T-helper 1 cell treated with Interleukin-12 subunit alpha and Interleukin-12 subunit beta and Interleukin-4 antibody, amounts not matched to agents 30 ng/mL and 1 ng/mL, for 36 hours (primary cell): ENCODE data around the gene DIP2A. TPM values are rescaled to one million over a fixed set of nuclear protein-coding genes. Genes with fewer than 3 reads are reported as not detected.

Experiments used
- intact Hi-C: fragments of 100-400 bp; cut with micrococcal nuclease; formaldehyde crosslinking; loops from one replicate; pipeline ENCODE4 v1.15.1; 2024
- total RNA-seq: library from RNA; stranded (reverse); gene quantifications from 2 replicates; pipeline ENCODE4 v1.2.3, GENCODE V29; 2022

Gene DIP2A, protein sequence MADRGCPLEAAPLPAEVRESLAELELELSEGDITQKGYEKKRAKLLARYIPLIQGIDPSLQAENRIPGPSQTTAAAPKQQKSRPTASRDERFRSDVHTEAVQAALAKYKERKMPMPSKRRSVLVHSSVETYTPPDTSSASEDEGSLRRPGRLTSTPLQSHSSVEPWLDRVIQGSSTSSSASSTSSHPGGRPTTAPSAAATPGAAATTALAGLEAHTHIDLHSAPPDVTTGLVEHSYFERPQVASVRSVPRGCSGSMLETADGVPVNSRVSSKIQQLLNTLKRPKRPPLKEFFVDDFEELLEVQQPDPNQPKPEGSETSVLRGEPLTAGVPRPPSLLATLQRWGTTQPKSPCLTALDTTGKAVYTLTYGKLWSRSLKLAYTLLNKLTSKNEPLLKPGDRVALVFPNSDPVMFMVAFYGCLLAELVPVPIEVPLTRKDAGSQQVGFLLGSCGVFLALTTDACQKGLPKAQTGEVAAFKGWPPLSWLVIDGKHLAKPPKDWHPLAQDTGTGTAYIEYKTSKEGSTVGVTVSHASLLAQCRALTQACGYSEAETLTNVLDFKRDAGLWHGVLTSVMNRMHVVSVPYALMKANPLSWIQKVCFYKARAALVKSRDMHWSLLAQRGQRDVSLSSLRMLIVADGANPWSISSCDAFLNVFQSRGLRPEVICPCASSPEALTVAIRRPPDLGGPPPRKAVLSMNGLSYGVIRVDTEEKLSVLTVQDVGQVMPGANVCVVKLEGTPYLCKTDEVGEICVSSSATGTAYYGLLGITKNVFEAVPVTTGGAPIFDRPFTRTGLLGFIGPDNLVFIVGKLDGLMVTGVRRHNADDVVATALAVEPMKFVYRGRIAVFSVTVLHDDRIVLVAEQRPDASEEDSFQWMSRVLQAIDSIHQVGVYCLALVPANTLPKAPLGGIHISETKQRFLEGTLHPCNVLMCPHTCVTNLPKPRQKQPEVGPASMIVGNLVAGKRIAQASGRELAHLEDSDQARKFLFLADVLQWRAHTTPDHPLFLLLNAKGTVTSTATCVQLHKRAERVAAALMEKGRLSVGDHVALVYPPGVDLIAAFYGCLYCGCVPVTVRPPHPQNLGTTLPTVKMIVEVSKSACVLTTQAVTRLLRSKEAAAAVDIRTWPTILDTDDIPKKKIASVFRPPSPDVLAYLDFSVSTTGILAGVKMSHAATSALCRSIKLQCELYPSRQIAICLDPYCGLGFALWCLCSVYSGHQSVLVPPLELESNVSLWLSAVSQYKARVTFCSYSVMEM (N-terminal part only)
- total RNA-seq = 54.9 and 56.7 TPM in 2 replicates

DNA sequence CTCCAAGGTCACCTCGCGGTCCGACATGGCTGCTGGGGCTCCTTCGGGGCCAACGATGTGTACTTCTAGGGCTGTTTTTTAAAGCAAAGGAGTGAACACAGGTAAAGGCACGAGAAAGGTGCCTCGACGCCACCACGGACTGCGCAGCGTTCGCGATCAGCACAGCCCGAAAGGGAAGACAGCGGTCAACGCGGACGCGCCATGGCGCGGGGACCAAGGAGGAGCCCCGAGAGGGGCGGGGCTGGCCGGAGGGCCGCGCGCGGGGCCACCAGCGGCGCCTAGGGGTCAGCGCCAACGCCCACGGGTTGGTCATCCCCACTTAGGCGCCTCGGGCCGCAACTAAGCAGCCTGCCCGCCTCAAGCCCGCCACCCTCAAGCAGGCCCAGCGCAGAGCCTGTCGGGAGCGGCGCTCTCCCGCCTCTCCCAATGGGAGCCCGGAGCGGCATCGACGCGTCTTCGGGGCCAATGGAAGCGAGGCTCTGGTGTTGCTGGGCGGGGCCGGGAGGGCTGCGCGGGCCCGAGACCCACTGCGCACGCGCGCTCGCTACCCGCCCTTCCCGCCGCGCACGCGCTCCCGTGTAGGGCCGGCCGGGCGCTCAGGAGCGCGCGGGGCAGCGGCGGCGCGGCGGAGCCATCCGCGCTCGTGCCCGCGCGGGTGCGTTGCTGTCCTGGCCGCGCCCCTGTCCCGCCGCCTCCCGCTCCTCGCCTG, at the start of gene DIP2A:
Gene DIP2A (plus strand): TSS at position 577 of the 709 bp plus-strand sequence. CDS start 241 bp downstream, outside the sequence.
- intact Hi-C loops = loop anchor here (1.0 to 10.0 kb wide), 8 partner anchors 89 to 314 kb away; partner anchors contain the start of genes C21orf58, PRMT2 and YBEY

DNA sequence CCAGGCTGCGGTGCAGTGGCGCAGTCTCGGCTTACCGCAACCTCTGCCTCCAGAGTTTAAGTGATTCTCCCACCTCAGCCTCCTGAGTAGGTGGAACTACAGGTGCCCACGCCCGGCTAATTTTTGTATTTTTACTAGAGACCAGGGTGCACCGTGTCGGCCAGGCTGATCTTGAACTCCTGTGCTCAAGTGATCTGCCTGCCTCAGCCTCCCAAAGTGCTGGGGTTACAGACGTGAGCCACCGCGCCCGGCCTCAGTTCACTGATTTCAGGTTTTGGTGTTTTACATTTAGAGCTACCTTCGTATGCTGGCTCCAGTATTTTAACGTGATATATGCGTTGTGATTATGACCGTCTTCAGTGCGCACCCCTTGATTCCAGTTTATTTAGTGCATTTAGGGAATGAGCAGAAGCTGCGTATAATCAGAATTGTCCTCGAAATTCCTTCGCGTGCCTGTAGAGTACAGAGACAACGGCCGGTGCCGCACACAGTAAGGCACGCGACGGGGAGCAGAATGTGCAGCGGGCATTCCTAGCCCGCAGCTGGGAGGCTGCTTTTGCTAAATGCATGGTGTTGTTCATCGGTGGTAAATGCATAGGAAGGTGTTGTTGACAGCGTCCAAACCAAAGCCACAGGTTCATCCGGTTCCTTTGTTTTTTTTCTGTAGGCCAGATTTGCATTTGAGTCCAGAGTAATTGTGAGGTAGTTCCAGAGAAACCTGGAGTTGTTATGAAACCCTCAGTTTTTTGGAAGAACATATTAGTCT, 48.9 kb upstream of the DIP2A start:
- intact Hi-C loops = no loop called here

- intact Hi-C loops = no loop called here
These were observed 48.2 kb upstream of the DIP2A start for GRCh38 chr21:46410516-46410915.

- intact Hi-C loops = no loop called here
These were observed 47.5 kb upstream of the DIP2A start for GRCh38 chr21:46411236-46411635.

DNA sequence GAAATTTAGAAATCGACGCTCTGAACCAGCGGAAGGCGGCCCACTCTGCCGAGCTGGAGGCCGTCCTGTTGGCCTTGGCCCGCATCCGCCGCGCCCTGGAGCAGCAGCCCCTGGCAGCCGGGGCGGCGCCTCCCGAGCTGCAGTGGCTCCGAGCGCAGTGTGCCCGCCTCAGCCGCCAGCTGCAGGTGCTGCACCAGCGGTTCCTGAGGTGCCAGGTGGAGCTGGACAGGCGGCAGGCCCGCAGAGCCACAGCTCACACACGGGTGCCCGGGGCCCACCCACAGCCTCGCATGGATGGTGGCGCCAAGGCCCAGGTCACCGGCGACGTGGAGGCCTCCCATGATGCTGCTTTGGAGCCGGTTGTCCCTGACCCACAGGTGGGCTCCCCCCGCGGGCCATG, 47.0 kb upstream of the DIP2A start:
- intact Hi-C loops = no loop called here

GRCh38 chr21:46412521-46413364, 45.9 kb upstream of the DIP2A start:
- intact Hi-C loops = no loop called here

- intact Hi-C loops = no loop called here
These were observed 45.4 kb upstream of the DIP2A start for GRCh38 chr21:46413365-46413696.

GRCh38 chr21:46414965-46415275, 43.8 kb upstream of the DIP2A start:
- intact Hi-C loops = no loop called here

GRCh38 chr21:46416551-46416950, 42.1 kb upstream of the DIP2A start:
- intact Hi-C loops = no loop called here

- intact Hi-C loops = no loop called here
These were observed 40.3 kb upstream of the DIP2A start for GRCh38 chr21:46418265-46418946.

GRCh38 chr21:46420241-46421190, 38.2 kb upstream of the DIP2A start:
- intact Hi-C loops = no loop called here

DNA sequence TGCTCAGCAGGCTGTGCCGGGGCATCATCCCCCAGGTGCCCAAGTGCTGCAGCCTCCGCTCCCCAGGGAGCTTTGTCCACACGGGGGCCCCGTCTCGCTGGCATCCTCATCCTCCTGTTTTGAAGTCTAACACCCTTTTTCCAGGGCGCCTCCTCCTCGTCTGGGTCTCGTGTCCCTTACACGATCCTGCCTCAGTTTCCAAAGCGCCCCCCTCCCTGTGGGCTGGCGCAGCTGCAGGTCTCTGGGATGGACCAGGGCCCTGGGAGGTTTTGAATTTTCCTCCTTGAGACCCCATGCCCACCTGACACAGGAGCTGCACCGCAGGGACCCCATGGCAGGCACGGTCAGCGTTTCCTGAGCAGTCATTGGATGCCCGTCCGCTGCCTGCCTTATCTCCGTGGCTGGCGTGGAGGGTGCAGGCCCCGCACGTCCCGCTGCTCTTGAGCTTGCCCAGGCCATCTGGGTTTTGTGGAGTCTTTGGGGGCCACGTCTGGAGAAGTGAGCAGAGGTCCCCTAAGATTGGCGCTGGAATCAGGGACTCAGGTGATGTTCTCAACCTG, 37.4 kb upstream of the DIP2A start:
- intact Hi-C loops = no loop called here

DNA sequence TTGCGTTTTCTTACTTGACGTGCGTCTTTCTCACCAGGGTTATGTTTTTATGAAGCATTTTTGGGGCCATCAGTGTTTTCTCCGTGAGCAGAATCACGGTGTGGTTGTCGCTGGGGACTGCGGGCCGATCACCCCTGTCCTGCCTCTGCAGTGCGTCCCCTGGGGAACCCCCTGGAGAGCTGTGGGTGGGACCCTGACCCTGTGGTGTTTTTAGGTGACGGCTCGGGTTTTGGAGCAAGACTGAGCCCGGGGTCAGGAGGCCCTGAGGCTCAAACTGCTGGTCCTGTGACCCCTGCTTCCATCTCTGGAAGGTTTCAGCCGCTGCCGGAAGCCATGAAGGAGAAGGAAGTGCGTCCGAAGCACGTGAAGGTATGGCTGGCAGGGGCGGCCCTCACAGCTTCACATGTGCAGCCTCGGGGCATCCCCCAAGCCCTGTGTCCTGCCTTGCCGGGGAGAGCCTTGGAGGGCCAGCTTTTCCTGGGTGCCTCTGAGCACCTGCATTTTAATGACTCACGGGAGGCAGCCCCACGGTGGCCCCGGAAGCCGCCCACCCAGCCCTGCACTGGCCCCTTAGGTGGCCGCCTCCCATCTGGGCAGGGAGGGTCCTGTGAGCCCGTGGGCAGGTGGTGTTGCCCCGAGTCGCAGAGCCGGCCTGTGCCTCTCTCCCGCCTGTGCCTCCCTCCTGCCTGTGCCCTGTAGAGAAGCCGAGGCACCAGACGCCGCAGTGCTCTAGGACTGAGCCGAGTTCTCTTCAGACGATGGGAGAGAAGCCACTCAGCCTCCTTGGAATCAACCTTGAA, 36.7 kb upstream of the DIP2A start:
- intact Hi-C loops = no loop called here

DNA sequence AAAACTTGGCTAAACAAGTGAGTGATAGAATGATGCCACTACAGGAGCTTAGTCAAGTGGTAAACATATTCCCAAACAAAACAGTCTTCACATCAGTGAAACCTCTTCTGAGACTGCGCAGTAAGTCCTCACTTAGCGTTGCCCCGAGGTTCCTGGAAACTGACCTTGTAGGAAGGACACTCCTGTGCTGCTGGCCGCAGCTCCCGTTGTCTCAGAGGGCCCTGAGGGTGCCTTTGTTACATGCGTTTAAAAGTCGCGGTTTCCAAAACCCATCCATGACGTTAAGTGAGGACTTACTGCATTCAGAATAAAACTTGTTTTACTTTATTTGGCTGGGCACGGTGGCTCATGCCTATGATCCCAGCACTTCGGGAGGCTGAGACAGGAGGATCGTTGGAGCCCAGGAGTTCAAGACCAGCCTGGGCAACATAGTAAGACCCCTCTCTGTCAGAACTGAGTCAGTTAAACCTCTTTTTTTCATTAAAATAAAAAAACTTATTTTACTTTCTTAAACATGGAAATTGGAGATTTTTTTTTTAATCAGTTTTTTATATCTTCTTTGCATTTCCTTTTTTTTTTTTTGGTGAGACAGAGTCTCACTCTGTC, 36.0 kb upstream of the DIP2A start:
- intact Hi-C loops = no loop called here

- intact Hi-C loops = no loop called here
These were observed 35.1 kb upstream of the DIP2A start for GRCh38 chr21:46423546-46424038.

DNA sequence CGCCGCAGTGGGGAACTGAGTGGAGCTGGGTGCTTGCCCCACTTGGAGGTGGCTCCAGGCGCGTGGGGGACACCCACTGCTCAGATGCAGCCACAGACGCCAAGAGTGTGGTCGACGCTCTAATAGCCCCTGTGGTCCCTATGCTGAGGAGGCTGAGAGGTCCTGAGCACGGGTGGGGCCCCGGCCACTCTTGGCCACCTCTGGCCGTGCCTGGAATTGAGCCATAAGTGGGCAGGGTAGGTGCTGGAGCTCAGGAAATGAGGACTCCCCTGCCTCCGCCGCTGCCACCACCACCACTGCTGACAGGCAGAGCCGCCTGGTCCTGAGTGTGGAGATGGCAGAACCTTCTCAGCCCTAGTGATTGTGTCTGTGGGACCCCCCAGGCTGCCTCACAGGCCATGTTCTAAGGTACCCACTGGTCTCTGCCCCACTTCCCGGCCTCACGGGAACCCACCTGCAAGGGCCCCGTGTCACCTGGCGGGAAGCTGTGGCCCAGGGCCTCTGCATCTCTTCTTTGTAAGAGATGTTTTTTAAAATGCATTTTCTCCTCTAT, 34.6 kb upstream of the DIP2A start:
- intact Hi-C loops = no loop called here
